OCI-LY3 (cell line): ENCODE results near the gene CHRM4.

Source experiments
- CTCF ChIP-seq: fragments of 200-600, 300-600 bp; sonication (generic); IDR thresholded peaks from 2 replicates; pipeline ENCODE4 v1.5.1; 2014; ENCODE audit warnings: antibody characterized with exemption, low read length, low read depth
- EZH2phosphoT487 ChIP-seq: fragments of 200-600 bp; shearing (Covaris generic); IDR thresholded peaks from 2 replicates; pipeline ENCODE4 v1.6.1; 2018; ENCODE audit warnings: antibody characterized with exemption, mixed run types, low read depth

GRCh38 chr11:46359953-46360352 lies 31.6 kb downstream of the CHRM4 start:
- TF ChIP-seq CTCF (no peak), EZH2phosphoT487 (no peak)
